Suppressor macrophage treated with lipopolysaccharide for 1 hour (primary cell): ENCODE data around the gene SLC7A5.
"Not testable (repeated sequence)": the region's sequence is repeated elsewhere in the genome, so short reads cannot be mapped to it uniquely, and the experiment has no call there.

Source experiments
- DNase-seq, 3 donors: peaks; one replicate each; pipeline ENCODE4 v3.0.0-alpha.2; 2020 to 2022

SLC7A5 gene

GRCh38 chr16:87869061-87869878, at the start of gene SLC7A5:
Gene SLC7A5, minus strand, starts transcription at chr16:87869507. Its CDS starts 85 bp downstream, at chr16:87869422.
- peak; percentile 88 to 97 (median 93) for DNase-seq

- DNase-seq: no peak
These were observed 49.0 kb upstream of the SLC7A5 start for GRCh38 chr16:87918338-87918737.

GRCh38 chr16:87917503-87917902, 48.2 kb upstream of the SLC7A5 start:
- no peak for DNase-seq

- no peak for DNase-seq
These were observed 45.5 kb upstream of the SLC7A5 start for GRCh38 chr16:87914812-87915211.

GRCh38 chr16:87914021-87914725, 44.9 kb upstream of the SLC7A5 start:
- DNase-seq: not testable (repeated sequence)

GRCh38 chr16:87912691-87913090, 43.4 kb upstream of the SLC7A5 start:
- DNase-seq: not testable (repeated sequence)

GRCh38 chr16:87911106-87911763, 41.9 kb upstream of the SLC7A5 start:
- DNase-seq: not testable (repeated sequence)

- DNase-seq: peak; percentile 79 to 87 (median 86)
These were observed 40.1 kb upstream of the SLC7A5 start for GRCh38 chr16:87909203-87909935.

- not testable (repeated sequence) for DNase-seq
These were observed 38.8 kb upstream of the SLC7A5 start for GRCh38 chr16:87908101-87908500.

- DNase-seq: not testable (repeated sequence)
These were observed 36.2 kb upstream of the SLC7A5 start for GRCh38 chr16:87905521-87905920.

- DNase-seq: not testable (repeated sequence)
These were observed 35.7 kb upstream of the SLC7A5 start for GRCh38 chr16:87904963-87905362.

- DNase-seq: not testable (repeated sequence)
These were observed 31.2 kb upstream of the SLC7A5 start for GRCh38 chr16:87900489-87900888.

GRCh38 chr16:87897521-87898505, 28.5 kb upstream of the SLC7A5 start:
- DNase-seq: peak; percentile 33 to 39 (median 35)

- DNase-seq: not testable (repeated sequence)
These were observed 27.7 kb upstream of the SLC7A5 start for GRCh38 chr16:87896924-87897520.

- DNase-seq: peak in 1 of 3 donors; percentile 19
These were observed 27.0 kb upstream of the SLC7A5 start for GRCh38 chr16:87896176-87896890.

- peak; percentile 93 to 97 (median 97) for DNase-seq
These were observed 26.4 kb upstream of the SLC7A5 start for GRCh38 chr16:87895641-87896141.

- peak; percentile 50 to 57 (median 57) for DNase-seq
These were observed 24.7 kb upstream of the SLC7A5 start for GRCh38 chr16:87894005-87894404.

- DNase-seq: no peak
These were observed 22.5 kb upstream of the SLC7A5 start for GRCh38 chr16:87891764-87892163.

- peak in 2 of 3 donors; percentile 27 to 50 for DNase-seq
These were observed 20.5 kb upstream of the SLC7A5 start for GRCh38 chr16:87889762-87890161.

- not testable (repeated sequence) for DNase-seq
These were observed 19.0 kb upstream of the SLC7A5 start for GRCh38 chr16:87888346-87888745.
